HCT116 (cell line): ENCODE results near the gene HNRNPL. TPM values are rescaled to one million over a fixed set of nuclear protein-coding genes. Genes with fewer than 3 reads are reported as not detected.

Experiments used
- ATAC-seq: fragments of 200-7000 bp; cut with Tn5 transposase; 2 replicates; pipeline ENCODE4 v1.9.1; 2020; ENCODE audit warnings: mild to moderate bottlenecking, moderate library complexity
- BruUV-seq: library from RNA; stranded (reverse); fragments of 400-500 nt; replicated peaks from 2 replicates; lab custom pipeline; 2021; lab: Mats Ljungman, UMichigan
- CTCF ChIA-PET: fragments of 300-600 bp; sonication (Branson Sonifier 250); formaldehyde crosslinking; loops from one replicate; lab custom pipeline; 2021; ENCODE audit warnings: antibody characterized with exemption; lab: Charles Lee
- POLR2A ChIA-PET: fragments of 300-600, 350-600 bp; sonication (Branson Sonifier 250); formaldehyde crosslinking; loops from one replicate; lab custom pipeline; 2021; ENCODE audit warnings: antibody characterized with exemption; lab: Charles Lee
- RAD21 ChIA-PET, 2 experiments: fragments of 300-600 bp; sonication (Branson Sonifier 250); formaldehyde crosslinking; loops; one replicate each; lab custom pipeline; 2023; ENCODE audit warnings: low total read pairs in 2 of 2; ENCODE audit not compliant: uncharacterized antibody in 2 of 2, unreplicated experiment in 2 of 2, low non-redundant PET in 1 of 2; lab: Charles Lee
- DNase-seq: peaks from one replicate; pipeline ENCODE4 v3.0.0-alpha.2; 2010; ENCODE audit warnings: low read depth, low spot score
- H2AFZ ChIP-seq: fragments of 200-600 bp; shearing (Covaris generic), sonication (generic); 2 replicates; pipeline ENCODE4 v1.6.1; 2017; ENCODE audit warnings: low read depth, mixed run types, mixed read lengths, antibody characterized with exemption, low read length; ENCODE audit not compliant: poor library complexity, severe bottlenecking
- H3K27ac ChIP-seq: 2 replicates; pipeline ENCODE4 v1.5.1; 2012; ENCODE audit warnings: low read depth, low read length
- H3K27me3 ChIP-seq: fragments of 200-600 bp; sonication (generic); 2 replicates; pipeline ENCODE4 v1.6.1; 2016; ENCODE audit warnings: mixed run types, low read length, mixed read lengths; ENCODE audit not compliant: insufficient read depth
- H3K36me3 ChIP-seq, 2 experiments: fragments of 200-500 bp in 1 of 2; fragments of 200-600 bp in 1 of 2; sonication (Bioruptor generic) in 1 of 2; sonication (generic) in 1 of 2; 2 replicates each; pipeline versions ENCODE4 v1.5.1 to v1.6.1; 2014 to 2016; ENCODE audit warnings: low read length in 2 of 2, inconsistent platforms in 1 of 2, mixed read lengths in 1 of 2, mixed run types in 1 of 2; ENCODE audit not compliant: insufficient read depth in 2 of 2, control insufficient read depth in 1 of 2
- H3K4me1 ChIP-seq, 2 experiments: fragments of 200-600 bp in 1 of 2; sonication (generic) in 1 of 2; 2 replicates each; pipeline versions ENCODE4 v1.5.1 to v1.6.1; 2012 to 2017; ENCODE audit warnings: low read length in 2 of 2, inconsistent platforms in 1 of 2, mild to moderate bottlenecking in 1 of 2, mixed read lengths in 1 of 2, mixed run types in 1 of 2, moderate library complexity in 1 of 2; ENCODE audit not compliant: insufficient read depth in 2 of 2, control insufficient read depth in 1 of 2
- H3K4me2 ChIP-seq: fragments of 200-600 bp; sonication (generic); 2 replicates; pipeline ENCODE4 v1.6.1; 2017; ENCODE audit warnings: mixed run types, low read length, mixed read lengths
- H3K4me3 ChIP-seq, 2 experiments: fragments of 200-600 bp in 1 of 2; sonication (generic) in 1 of 2; replicated peaks in 1 of 2; 2 replicates each; pipeline ENCODE4 v1.5.1; 2011 to 2016; ENCODE audit warnings: low read length in 2 of 2, control low read depth in 1 of 2, low read depth in 1 of 2, mild to moderate bottlenecking in 1 of 2, mixed read lengths in 1 of 2, mixed run types in 1 of 2
- H3K79me2 ChIP-seq: fragments of 200-600 bp; sonication (generic); 2 replicates; pipeline ENCODE4 v1.6.1; 2017; ENCODE audit warnings: mild to moderate bottlenecking, mixed run types, low read length, moderate library complexity, mixed read lengths; ENCODE audit not compliant: insufficient read depth
- H3K9ac ChIP-seq: fragments of 200-600 bp; sonication (generic); 2 replicates; pipeline ENCODE4 v1.6.1; 2016; ENCODE audit warnings: low read length, mixed read lengths
- H3K9me2 ChIP-seq: fragments of 200-600 bp; sonication (generic), shearing (Covaris generic); 2 replicates; pipeline ENCODE4 v1.6.1; 2017; ENCODE audit warnings: mixed run types, mild to moderate bottlenecking, moderate library complexity; ENCODE audit not compliant: insufficient read depth
- H3K9me3 ChIP-seq, 2 experiments: fragments of 200-500 bp in 1 of 2; fragments of 200-600 bp in 1 of 2; sonication (Bioruptor generic) in 1 of 2; sonication (generic) in 1 of 2; 2 replicates each; pipeline ENCODE4 v1.6.1; 2014 to 2017; ENCODE audit warnings: low read length in 2 of 2, mixed read lengths in 2 of 2, inconsistent platforms in 1 of 2, low read depth in 1 of 2, mild to moderate bottlenecking in 1 of 2, mixed run types in 1 of 2, moderate library complexity in 1 of 2; ENCODE audit not compliant: control insufficient read depth in 1 of 2, insufficient read depth in 1 of 2
- H4K20me1 ChIP-seq: fragments of 200-600 bp; sonication (generic), shearing (Covaris generic); 2 replicates; pipeline ENCODE4 v1.6.1; 2017; ENCODE audit warnings: mixed run types, mild to moderate bottlenecking, moderate library complexity; ENCODE audit not compliant: insufficient read depth
- CBX3 ChIP-seq: IDR thresholded peaks from 2 replicates; pipeline ENCODE4 v1.6.1; 2012; ENCODE audit warnings: low read depth
- CEBPB ChIP-seq: IDR thresholded peaks from 2 replicates; pipeline ENCODE4 v1.6.1; 2012; ENCODE audit warnings: low read depth
- FOSL1 ChIP-seq: IDR thresholded peaks from 2 replicates; pipeline ENCODE4 v1.6.1; 2012; ENCODE audit warnings: low read depth
- JUND ChIP-seq: IDR thresholded peaks from 2 replicates; pipeline ENCODE4 v1.6.1; 2012
- POLR2A ChIP-seq: IDR thresholded peaks from 2 replicates; pipeline ENCODE4 v1.7.0; 2011; ENCODE audit warnings: borderline replicate concordance; ENCODE audit not compliant: insufficient read depth, insufficient read length; ENCODE audit errors: extremely low read depth
- POLR2AphosphoS5 ChIP-seq: IDR thresholded peaks from 2 replicates; pipeline ENCODE4 v1.6.1; 2011; ENCODE audit warnings: mild to moderate bottlenecking, low read depth, low read length, moderate library complexity
- SIN3A ChIP-seq: IDR thresholded peaks from 2 replicates; pipeline ENCODE4 v1.6.1; 2012; ENCODE audit warnings: low read depth
- SP1 ChIP-seq: IDR thresholded peaks from 2 replicates; pipeline ENCODE4 v1.6.1; 2012; ENCODE audit warnings: low read depth
- TCF7L2 ChIP-seq: IDR thresholded peaks from 2 replicates; pipeline ENCODE4 v1.7.0; 2011; ENCODE audit warnings: borderline replicate concordance, inconsistent platforms; ENCODE audit not compliant: insufficient read depth, insufficient read length; ENCODE audit errors: extremely low read depth
- YY1 ChIP-seq: IDR thresholded peaks from 2 replicates; pipeline ENCODE4 v1.6.1; 2011; ENCODE audit warnings: low read length, low read depth, moderate library complexity, mild to moderate bottlenecking; ENCODE audit not compliant: insufficient replicate concordance; ENCODE audit errors: extremely low read depth
- ZFX ChIP-seq: fragments of 450-650 bp; IDR thresholded peaks from 2 replicates; pipeline ENCODE4 v1.6.1; 2017
- ZNF274 ChIP-seq: fragments of 200-500 bp; sonication (Bioruptor generic); IDR thresholded peaks from 2 replicates; pipeline ENCODE4 v1.6.1; 2014; ENCODE audit warnings: mild to moderate bottlenecking, low read depth, low read length, inconsistent platforms
- intact Hi-C: fragments of 100-400 bp; cut with micrococcal nuclease; formaldehyde crosslinking; loops from 2 replicates; pipeline ENCODE4 v1.10.0; 2022
- total RNA-seq: library from RNA; stranded (reverse); gene quantifications from one replicate; pipeline ENCODE4 v1.2.1, GENCODE V29; 2021; ENCODE audit not compliant: unreplicated experiment
- TF ChIP-seq, protein P1 (sequence below): IDR thresholded peaks from 2 replicates; pipeline ENCODE4 v1.6.1; 2012
- TF ChIP-seq, protein P2 (sequence below): IDR thresholded peaks from 2 replicates; pipeline ENCODE4 v1.6.1; 2012
- TF ChIP-seq, protein P3 (sequence below): IDR thresholded peaks from 2 replicates; pipeline ENCODE4 v1.6.1; 2011; ENCODE audit warnings: mild to moderate bottlenecking, low read length, moderate library complexity; ENCODE audit not compliant: insufficient replicate concordance; ENCODE audit errors: extremely low read depth

Gene HNRNPL
- total RNA-seq, 1 experiment from 2014 or later: 551 TPM

DNA sequence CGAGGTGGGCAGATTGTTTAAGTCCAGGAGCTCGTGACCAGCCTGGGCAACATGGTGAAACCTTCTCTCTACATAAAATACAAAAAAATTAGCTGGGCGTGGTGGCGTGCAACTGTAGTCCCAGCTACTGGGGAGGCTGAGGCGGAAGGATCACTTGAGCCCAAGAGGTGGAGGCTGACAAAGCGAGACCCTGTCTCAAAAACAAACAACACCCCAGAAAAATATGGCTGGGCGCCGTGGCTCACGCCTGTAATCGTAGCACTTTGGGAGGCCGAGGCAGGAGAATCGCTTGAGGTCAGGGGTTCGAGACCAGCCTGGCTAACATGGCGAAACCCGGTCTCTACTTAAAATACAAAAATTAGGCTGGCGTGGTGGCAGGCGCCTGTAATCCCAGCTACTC, 3.4 kb upstream of the HNRNPL start:
- DNase-seq (no peak), ATAC-seq (no peak)
- TF ChIP-seq POLR2AphosphoS5 (no peak), SIN3A (no peak), JUND (no peak), ZFX (no peak), ZNF274 (no peak), SP1 (no peak), CBX3 (no peak), CEBPB (no peak), TCF7L2 (no peak), FOSL1 (no peak), POLR2A (no peak), YY1 (no peak)
- TF ChIP-seq, protein P1, sequence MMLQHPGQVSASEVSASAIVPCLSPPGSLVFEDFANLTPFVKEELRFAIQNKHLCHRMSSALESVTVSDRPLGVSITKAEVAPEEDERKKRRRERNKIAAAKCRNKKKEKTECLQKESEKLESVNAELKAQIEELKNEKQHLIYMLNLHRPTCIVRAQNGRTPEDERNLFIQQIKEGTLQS: no peak
- TF ChIP-seq, protein P2, sequence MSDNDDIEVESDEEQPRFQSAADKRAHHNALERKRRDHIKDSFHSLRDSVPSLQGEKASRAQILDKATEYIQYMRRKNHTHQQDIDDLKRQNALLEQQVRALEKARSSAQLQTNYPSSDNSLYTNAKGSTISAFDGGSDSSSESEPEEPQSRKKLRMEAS: no peak
- TF ChIP-seq, protein P3, sequence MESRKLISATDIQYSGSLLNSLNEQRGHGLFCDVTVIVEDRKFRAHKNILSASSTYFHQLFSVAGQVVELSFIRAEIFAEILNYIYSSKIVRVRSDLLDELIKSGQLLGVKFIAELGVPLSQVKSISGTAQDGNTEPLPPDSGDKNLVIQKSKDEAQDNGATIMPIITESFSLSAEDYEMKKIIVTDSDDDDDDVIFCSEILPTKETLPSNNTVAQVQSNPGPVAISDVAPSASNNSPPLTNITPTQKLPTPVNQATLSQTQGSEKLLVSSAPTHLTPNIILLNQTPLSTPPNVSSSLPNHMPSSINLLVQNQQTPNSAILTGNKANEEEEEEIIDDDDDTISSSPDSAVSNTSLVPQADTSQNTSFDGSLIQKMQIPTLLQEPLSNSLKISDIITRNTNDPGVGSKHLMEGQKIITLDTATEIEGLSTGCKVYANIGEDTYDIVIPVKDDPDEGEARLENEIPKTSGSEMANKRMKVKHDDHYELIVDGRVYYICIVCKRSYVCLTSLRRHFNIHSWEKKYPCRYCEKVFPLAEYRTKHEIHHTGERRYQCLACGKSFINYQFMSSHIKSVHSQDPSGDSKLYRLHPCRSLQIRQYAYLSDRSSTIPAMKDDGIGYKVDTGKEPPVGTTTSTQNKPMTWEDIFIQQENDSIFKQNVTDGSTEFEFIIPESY: no peak
- peaks cover 10% of the 10 kb centered on the region for H3K79me2 ChIP-seq
- H3K36me3 ChIP-seq: peaks cover 0 to 4% of the 10 kb centered on the region in 2 experiments; a peak in 1 of 4 replicates
- ChIA-PET CTCF (interaction anchor here (1.1 to 1.3 kb wide), 2 partner anchors 22 to 34 kb away, joined by 5 read pairs; no protein-coding TSS in a partner anchor), POLR2A (interaction anchor here (1.0 to 2.4 kb wide), 3 partner anchors 8 to 35 kb away, joined by 3 to 12 read pairs (median 6); no protein-coding TSS in a partner anchor), RAD21 (no interaction called here)
- peaks cover 10 to 31% of the 10 kb centered on the region in 2 experiments for H3K4me1 ChIP-seq
- H3K9me2 ChIP-seq: no peaks in the 10 kb centered on the region
- H3K9ac ChIP-seq: peak overlapping the region; percentile 96
- H3K27ac ChIP-seq: peak overlapping the region; percentile 89
- BruUV-seq: no TSS peak
- no peaks in the 10 kb centered on the region for H3K27me3 ChIP-seq
- peak overlapping the region; percentile 99 for H3K4me2 ChIP-seq
- peak overlapping the region; percentile 56 to 84 for H3K4me3 ChIP-seq
- no peak overlapping the region for H2AFZ ChIP-seq
- intact Hi-C loops: loop anchor here (5.0 kb wide), 1 partner anchor 171 kb away; no protein-coding TSS in a partner anchor
- H3K9me3 ChIP-seq: no peaks in the 10 kb centered on the region
- H4K20me1 ChIP-seq: no peaks in the 10 kb centered on the region
